Ecto neural progenitor cell (in vitro differentiated cells): ENCODE results near the gene GARIN1A.
"Not testable (repeated sequence)": the region's sequence is repeated elsewhere in the genome, so short reads cannot be mapped to it uniquely, and the experiment has no call there.

Experiments
- DNase-seq: peaks from one replicate; pipeline ENCODE4 v3.0.0-alpha.2; 2018; ENCODE audit warnings: low spot score

Gene GARIN1A

GRCh38 chr7:128671992-128672391 is at the start of gene GARIN1A:
GARIN1A (plus strand) TSS chr7:128672292; CDS start chr7:128672398, 106 bp downstream.
- DNase-seq = no peak

DNA sequence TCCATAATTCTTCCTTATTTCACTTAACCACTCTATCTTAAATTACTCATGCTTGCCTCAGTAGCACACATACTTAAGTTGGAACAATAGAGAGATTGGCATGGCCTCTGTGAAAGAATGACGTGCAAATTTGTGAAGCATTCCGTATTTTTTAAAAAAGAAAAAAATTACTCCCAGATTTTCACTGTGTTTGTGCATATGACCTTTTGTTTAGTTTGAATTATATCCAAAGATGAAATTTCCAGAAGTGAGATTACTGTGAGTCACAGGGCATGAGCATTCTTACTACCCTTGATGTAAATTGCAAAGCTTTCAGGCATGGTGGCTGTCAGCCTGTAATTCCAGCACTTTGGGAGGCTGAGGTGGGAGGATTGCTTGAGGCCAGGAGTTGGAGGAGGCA is 45.0 kb upstream of the GARIN1A start:
- DNase-seq = not testable (repeated sequence)

GRCh38 chr7:128633915-128634314 is 38.2 kb upstream of the GARIN1A start:
- DNase-seq = not testable (repeated sequence)

GRCh38 chr7:128645206-128645605 is 26.9 kb upstream of the GARIN1A start:
- not testable (repeated sequence) for DNase-seq

DNA sequence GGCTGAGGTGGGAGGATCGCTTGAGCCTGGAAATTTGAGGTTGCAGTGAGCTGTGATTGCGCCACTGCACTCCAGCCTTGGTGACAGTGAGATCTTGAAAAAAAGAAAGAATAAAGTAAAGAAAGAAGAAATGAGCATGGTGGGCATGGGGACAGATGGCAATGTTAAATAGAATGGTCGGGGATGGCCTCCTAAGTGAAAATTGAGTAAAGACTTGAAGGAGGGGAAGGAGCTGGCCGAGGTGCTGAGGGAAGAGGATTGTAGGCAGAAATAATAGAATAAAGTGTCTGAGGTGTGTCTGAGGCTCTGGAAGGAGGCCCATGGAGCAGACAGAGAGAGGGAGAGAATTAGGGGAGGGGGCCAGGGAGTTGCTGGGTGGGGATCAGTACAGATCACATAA is 26.2 kb upstream of the GARIN1A start:
- DNase-seq = not testable (repeated sequence)

GRCh38 chr7:128646877-128647276 is 25.2 kb upstream of the GARIN1A start:
- DNase-seq = not testable (repeated sequence)

DNA sequence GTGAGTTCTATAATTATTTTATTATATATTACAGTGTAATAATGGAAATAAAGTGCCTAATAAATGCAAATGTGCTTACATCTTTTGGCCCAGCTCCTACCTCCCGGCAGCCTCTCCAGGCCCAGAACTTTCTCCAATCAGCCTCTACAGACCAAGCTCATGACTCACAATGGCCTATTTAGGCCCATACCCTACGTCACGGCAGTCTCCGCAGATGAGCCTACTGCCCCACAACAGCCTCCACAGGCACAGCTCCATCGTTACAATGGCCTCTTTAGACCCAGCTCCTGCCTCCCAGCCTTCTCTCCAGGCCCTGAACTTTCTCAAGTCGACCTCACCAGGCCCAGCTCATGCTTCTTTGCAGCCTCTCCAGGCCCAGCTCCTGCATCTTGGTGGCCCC is 21.0 kb upstream of the GARIN1A start:
- DNase-seq = not testable (repeated sequence)

- not testable (repeated sequence) for DNase-seq
These were observed 19.5 kb upstream of the GARIN1A start for GRCh38 chr7:128652606-128653005.

DNA sequence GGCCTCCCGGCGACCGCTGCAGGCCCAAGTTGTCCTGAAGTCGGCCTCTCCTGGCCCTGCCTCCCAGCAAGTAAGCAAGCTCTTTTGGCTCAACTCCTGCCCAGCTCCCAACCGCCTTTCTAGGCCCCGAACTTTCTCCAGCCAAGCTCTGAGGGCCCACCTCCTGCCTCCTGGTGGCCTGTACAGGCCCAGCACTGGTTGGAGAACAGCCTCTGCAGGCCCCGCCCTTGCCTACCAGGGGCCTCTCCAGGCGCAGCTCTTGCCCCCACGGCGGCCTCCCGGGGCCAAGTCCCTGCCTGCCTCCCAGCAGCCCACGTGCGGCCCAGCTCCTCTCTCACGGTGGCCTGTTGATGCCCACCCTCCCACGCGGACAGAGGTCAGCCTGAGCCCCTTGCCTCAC is 18.9 kb upstream of the GARIN1A start:
- not testable (repeated sequence) for DNase-seq

- DNase-seq = not testable (repeated sequence)
These were observed 18.0 kb upstream of the GARIN1A start for GRCh38 chr7:128654080-128654479.

GRCh38 chr7:128654501-128654900 is 17.6 kb upstream of the GARIN1A start:
- DNase-seq = not testable (repeated sequence)

GRCh38 chr7:128658428-128658827 is 13.7 kb upstream of the GARIN1A start:
- DNase-seq = not testable (repeated sequence)

GRCh38 chr7:128660596-128660995 is 11.5 kb upstream of the GARIN1A start:
- no peak for DNase-seq

DNA sequence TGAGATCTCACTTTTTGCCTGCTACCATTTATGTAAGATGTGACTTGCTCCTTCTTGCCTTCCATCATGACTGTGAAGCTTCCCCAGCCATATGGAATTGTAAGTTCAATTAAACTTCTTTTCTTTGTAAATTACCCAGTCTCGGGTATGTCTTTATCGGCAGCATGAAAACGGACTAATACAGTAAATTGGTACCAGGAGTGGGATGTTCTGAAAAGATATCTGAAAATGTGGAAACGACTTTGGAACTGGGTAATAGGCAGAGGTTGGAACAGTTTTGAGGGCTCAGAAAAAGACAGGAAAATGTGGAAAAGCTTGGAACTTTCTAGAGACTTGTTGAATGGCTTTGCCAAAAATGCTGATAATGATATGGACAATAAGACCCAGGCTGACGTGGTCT is 10.6 kb upstream of the GARIN1A start:
- no peak for DNase-seq

DNA sequence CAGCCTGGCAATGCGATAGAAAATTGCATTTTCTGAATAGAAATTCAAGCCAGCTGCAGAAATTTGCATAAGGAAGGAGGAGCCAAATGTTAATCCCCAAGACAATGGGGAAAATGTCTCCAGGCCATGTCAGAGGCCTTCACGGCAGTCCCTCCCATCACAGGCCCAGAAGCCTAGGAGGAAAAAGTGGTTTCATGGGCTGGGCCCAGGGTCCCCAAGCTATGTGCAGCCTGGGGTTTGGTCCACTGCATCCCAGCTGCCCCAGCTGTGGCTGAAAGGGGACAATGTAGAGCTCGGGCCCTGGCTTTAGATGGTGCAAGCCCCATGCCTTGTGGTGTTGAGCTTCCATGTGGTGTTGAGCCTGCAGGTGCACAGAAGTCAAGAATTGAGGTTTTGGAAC is 10.0 kb upstream of the GARIN1A start:
- no peak for DNase-seq

DNA sequence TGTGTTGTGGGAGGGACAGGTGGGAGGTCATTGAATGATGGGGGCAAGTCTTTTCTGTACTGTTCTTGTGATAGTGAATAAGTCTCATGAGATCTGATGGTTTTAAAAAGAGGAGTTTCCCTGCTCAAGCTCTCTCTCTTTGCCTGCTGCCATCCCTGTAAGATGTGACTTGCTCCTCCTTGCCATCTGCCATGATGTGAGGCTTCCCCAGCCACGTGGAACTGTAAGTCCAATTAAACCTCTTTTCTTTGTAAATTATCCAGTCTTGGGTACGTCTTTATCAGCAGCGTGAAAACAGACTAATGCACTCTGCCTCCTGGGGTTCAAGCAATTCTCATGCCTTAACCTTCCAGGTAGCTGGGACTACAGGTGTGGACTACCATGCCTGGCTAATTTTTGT is 8.9 kb upstream of the GARIN1A start:
- DNase-seq = not testable (repeated sequence)

DNA sequence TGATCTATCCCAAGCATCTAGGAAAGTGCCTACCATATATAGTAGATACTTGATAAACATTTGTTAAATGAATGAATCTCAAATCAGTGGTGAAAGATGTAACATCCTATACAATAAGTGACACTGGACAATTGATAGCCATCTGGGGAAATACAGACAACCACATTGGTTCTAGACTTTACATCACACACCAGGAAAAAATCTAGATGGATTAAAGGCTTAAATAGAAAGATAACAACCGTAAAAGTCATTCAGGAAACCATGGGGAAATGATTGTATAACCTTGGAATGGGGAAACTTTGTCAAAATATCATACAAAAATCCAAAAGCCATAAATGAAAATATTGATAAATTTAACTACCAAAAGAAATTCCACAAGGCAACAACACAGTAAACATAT is 7.0 kb upstream of the GARIN1A start:
- no peak for DNase-seq

DNA sequence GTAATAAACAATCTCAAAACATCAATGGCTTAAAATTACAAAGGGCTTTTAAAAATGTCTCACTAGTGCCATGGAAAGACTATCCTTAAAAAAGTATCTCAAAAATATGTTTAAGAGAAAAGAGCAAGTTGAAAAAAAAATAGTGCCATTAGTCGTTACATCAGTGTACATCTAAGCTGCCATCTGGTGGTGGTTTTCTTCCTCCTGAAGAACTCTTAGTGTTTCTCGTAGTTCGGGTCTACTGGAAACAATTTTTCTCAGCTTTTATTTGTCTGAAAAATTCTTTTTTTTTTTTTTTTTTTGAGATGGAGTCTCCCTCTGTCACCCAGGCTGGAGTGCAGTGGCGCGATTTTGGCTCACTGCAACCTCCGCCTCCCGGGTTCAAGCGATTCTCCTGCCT is 5.9 kb upstream of the GARIN1A start:
- no peak for DNase-seq

DNA sequence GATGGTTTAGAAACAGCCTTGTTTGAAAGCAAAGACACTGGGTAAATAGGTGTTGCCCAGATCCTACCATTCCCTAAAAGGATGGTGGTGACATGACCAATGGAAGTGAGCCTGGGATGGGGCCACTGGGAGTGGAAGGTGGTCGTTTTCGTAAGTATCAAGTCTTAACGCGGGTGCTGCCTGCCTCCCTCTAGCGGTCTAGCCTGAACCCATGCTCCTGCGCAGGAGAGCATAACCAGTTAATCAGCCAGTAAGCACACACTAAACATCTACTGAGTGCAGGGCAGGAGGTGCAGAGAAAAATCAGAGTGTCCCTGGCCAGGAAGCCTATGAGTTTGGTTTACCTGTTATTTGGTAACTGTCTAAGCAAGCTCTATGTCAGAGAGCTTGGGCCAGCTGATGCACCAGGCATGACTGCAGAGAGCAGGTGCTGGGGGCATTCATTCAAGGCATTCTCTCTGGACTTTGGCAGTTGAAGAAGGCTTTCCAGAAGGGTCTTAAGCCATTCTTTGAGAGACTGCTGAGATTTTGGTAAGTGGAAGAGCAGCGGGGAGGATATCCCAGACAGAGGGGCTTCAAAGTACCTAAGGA is 930 bp downstream of the GARIN1A start:
- peak; percentile 66 for DNase-seq

DNA sequence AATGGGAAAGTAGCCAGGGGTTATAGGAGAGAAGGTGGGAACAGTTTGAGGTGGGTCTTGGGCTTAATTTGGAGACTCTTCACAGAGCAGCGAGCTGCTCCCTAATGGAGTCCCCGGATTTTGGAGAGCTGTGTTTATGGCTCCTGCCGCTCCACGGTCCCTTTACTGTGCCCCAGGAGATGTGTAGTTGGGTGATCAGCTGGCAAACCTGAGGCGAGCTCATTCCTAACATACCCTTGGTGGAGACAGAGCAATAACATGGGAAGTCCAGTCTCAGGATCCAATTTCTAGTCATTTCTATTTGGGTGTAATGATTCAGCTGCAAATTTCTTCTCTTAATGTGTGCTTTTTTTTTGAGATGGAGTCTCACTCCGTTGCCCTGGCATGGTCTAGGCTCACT is 1.5 kb downstream of the GARIN1A start:
- no peak for DNase-seq

- no peak for DNase-seq
These were observed 4.6 kb downstream of the GARIN1A start for GRCh38 chr7:128676665-128677064.

GRCh38 chr7:128679920-128680319 is 7.8 kb downstream of the GARIN1A start:
- no peak for DNase-seq

GRCh38 chr7:128681794-128682537 is 9.9 kb downstream of the GARIN1A start:
- no peak for DNase-seq

DNA sequence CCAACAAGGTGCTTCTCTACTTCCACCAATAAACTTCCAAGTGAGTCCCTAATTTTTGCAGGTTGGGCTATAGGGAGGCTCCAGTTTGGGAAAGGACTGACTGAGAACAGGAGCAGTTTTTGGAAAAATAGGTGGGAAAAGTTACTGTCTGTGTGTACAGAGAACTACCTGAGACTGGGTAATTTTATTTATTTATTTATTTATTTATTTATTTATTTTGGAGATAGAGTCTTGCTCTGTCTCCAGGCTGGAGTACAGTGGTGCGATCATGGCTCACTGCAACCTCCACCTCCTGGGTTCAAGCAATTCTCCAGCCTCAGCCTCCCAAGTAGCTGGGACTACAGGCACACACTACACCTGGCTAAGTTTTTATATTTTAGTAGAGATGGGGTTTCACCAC is 11.2 kb downstream of the GARIN1A start:
- not testable (repeated sequence) for DNase-seq
